Measurements from ENCODE around the gene MIGA2.
A peak's percentile ranks its signal among the peaks of the same experiment; 100 is the strongest.
"Not testable (repeated sequence)": the region's sequence is repeated elsewhere in the genome, so short reads cannot be mapped to it uniquely, and the experiment has no call there.

Gene MIGA2

GRCh38 chr9:129103595-129103965, 67.2 kb downstream of the MIGA2 start:
- DNase-seq = no peak

- DNase-seq = no peak
Measured at GRCh38 chr9:129104051-129104450, 67.6 kb downstream of the MIGA2 start.

- no peak for DNase-seq
Measured at GRCh38 chr9:129105857-129106694, 69.7 kb downstream of the MIGA2 start.

- DNase-seq = no peak
Measured at GRCh38 chr9:129107651-129108050, 71.2 kb downstream of the MIGA2 start.

- DNase-seq = no peak
Measured at GRCh38 chr9:129108083-129108804, 71.8 kb downstream of the MIGA2 start.

GRCh38 chr9:129108805-129109536, 72.5 kb downstream of the MIGA2 start:
- no peak for DNase-seq

GRCh38 chr9:129109537-129109903, 73.1 kb downstream of the MIGA2 start:
- peak; percentile 28 for DNase-seq

- DNase-seq = no peak
Measured at GRCh38 chr9:129109952-129110739, 73.7 kb downstream of the MIGA2 start.

- peak; percentile 96 for DNase-seq
Measured at GRCh38 chr9:129110740-129111527, 74.5 kb downstream of the MIGA2 start, which contains the start of the genes CRAT and PTPA. TSS of gene CRAT (minus strand) at chr9:129110793. CDS start at chr9:129110509, 284 bp downstream. TSS of gene PTPA (plus strand) at chr9:129111415. CDS start at chr9:129111601, 186 bp downstream.

GRCh38 chr9:129111528-129112151, 75.2 kb downstream of the MIGA2 start:
- peak; percentile 33 for DNase-seq

- not testable (repeated sequence) for DNase-seq
Measured at GRCh38 chr9:129112526-129112925, 76.1 kb downstream of the MIGA2 start.

- DNase-seq = no peak
Measured at GRCh38 chr9:129113645-129114304, 77.3 kb downstream of the MIGA2 start.

- no peak for DNase-seq
Measured at GRCh38 chr9:129118799-129119198, 82.4 kb downstream of the MIGA2 start.

- DNase-seq = no peak
Measured at GRCh38 chr9:129121483-129121882, 85.1 kb downstream of the MIGA2 start.

Data from activated naive CD4-positive, alpha-beta T cell treated with anti-CD3 and anti-CD28 coated beads, Interleukin-2, amount 50 U/mL, for 16 hours (primary cell).